Measurements from ENCODE around the gene CASZ1.

CASZ1 gene

GRCh38 chr1:10624256-10625050 is 172.0 kb downstream of the CASZ1 start:
- Histone ChIP-seq H3K27ac (no peak overlapping the region), H3K4me1 (ENCODE audit: control insufficient read depth in 1 of 2, insufficient read depth in 1 of 2, low read depth in 1 of 2, low read length in 1 of 2) (no peaks in the 10 kb centered on the region), H3K27me3 (no peaks in the 10 kb centered on the region), H3K9me3 (no peaks in the 10 kb centered on the region), H3K4me3 (ENCODE audit: low read depth in 1 of 2, low read length in 1 of 2) (no peak overlapping the region), H3K36me3 (peaks cover 19% of the 10 kb centered on the region)
- no peak for TF ChIP-seq CTCF (IDR thresholded peaks at IDR 0.05)

- no peak overlapping the region for H3K27ac ChIP-seq
- H3K27me3 ChIP-seq, result no peaks in the 10 kb centered on the region
- H3K4me1 ChIP-seq (ENCODE audit: control insufficient read depth in 1 of 2, insufficient read depth in 1 of 2, low read depth in 1 of 2, low read length in 1 of 2), result no peaks in the 10 kb centered on the region
- H3K9me3 ChIP-seq, result no peaks in the 10 kb centered on the region
- no peak for TF ChIP-seq CTCF (IDR thresholded peaks at IDR 0.05)
- H3K4me3 ChIP-seq (ENCODE audit: low read depth in 1 of 2, low read length in 1 of 2), result no peak overlapping the region
- H3K36me3 ChIP-seq, result peaks cover 19% of the 10 kb centered on the region
Observed at GRCh38 chr1:10623686-10624145, 172.7 kb downstream of the CASZ1 start.

GRCh38 chr1:10622910-10623685 is 173.3 kb downstream of the CASZ1 start:
- no peak overlapping the region for H3K4me3 ChIP-seq (ENCODE audit: low read depth in 1 of 2, low read length in 1 of 2)
- H3K36me3 ChIP-seq, result peaks cover 19% of the 10 kb centered on the region
- no peak for TF ChIP-seq CTCF (IDR thresholded peaks at IDR 0.05)

GRCh38 chr1:10621906-10622305 is 174.5 kb downstream of the CASZ1 start:
- no peaks in the 10 kb centered on the region for H3K27me3 ChIP-seq
- H3K4me1 ChIP-seq (ENCODE audit: control insufficient read depth in 1 of 2, insufficient read depth in 1 of 2, low read depth in 1 of 2, low read length in 1 of 2), result no peaks in the 10 kb centered on the region
- peaks cover 19% of the 10 kb centered on the region for H3K36me3 ChIP-seq
- no peak overlapping the region for H3K4me3 ChIP-seq (ENCODE audit: low read depth in 1 of 2, low read length in 1 of 2)
- H3K27ac ChIP-seq, result no peak overlapping the region
- TF ChIP-seq CTCF (IDR thresholded peaks at IDR 0.05), result no peak
- no peaks in the 10 kb centered on the region for H3K9me3 ChIP-seq

More at GRCh38 chr1:10622910-10623685, 173.3 kb downstream of the CASZ1 start:
- Histone ChIP-seq H3K9me3 (no peaks in the 10 kb centered on the region), H3K4me1 (ENCODE audit: control insufficient read depth in 1 of 2, insufficient read depth in 1 of 2, low read depth in 1 of 2, low read length in 1 of 2) (no peaks in the 10 kb centered on the region), H3K27ac (no peak overlapping the region), H3K27me3 (no peaks in the 10 kb centered on the region)

- Histone ChIP-seq H3K36me3 (peaks cover 19% of the 10 kb centered on the region), H3K27ac (no peak overlapping the region), H3K9me3 (no peaks in the 10 kb centered on the region), H3K27me3 (no peaks in the 10 kb centered on the region), H3K4me3 (ENCODE audit: low read depth in 1 of 2, low read length in 1 of 2) (no peak overlapping the region), H3K4me1 (ENCODE audit: control insufficient read depth in 1 of 2, insufficient read depth in 1 of 2, low read depth in 1 of 2, low read length in 1 of 2) (no peaks in the 10 kb centered on the region)
- TF ChIP-seq CTCF (IDR thresholded peaks at IDR 0.05), result no peak
Observed at GRCh38 chr1:10620776-10621175, 175.7 kb downstream of the CASZ1 start.
